BJ (cell line): ENCODE measurements around the gene CNP. TPM values are rescaled to one million over a fixed set of nuclear protein-coding genes. Genes with fewer than 3 reads are reported as not detected.
A peak's percentile ranks its signal among the peaks of the same experiment; 100 is the strongest.

Experiments
- CTCF ChIA-PET: fragments of 350-600 bp; formaldehyde crosslinking; extraction: SDS; loops from one replicate; lab custom pipeline; 2021; ENCODE audit warnings: antibody characterized with exemption, inconsistent platforms; lab: Yijun Ruan, JAX
- POLR2A ChIA-PET: fragments of 300-600 bp; sonication (Branson Sonifier 250); formaldehyde crosslinking; extraction: SDS; loops from one replicate; lab custom pipeline; 2021; ENCODE audit warnings: antibody characterized with exemption; lab: Charles Lee
- DNase-seq: peaks from one replicate; pipeline ENCODE4 v3.0.0-alpha.2; 2011; ENCODE audit warnings: low read depth
- H3K27me3 ChIP-seq: 2 replicates; pipeline ENCODE4 v1.6.0; 2011; ENCODE audit warnings: low read length; ENCODE audit not compliant: control insufficient read depth, insufficient read depth
- H3K36me3 ChIP-seq: 2 replicates; pipeline ENCODE4 v1.5.1; 2011; ENCODE audit warnings: low read length; ENCODE audit not compliant: control insufficient read depth, insufficient read depth
- H3K4me3 ChIP-seq: 2 replicates; pipeline ENCODE4 v1.5.1; 2011; ENCODE audit warnings: low read depth, mild to moderate bottlenecking, control low read depth, low read length
- CTCF ChIP-seq: IDR thresholded peaks from 2 replicates; pipeline ENCODE4 v1.5.1; 2011; ENCODE audit warnings: low read depth, mild to moderate bottlenecking, control low read depth, inconsistent platforms, low read length, moderate library complexity; ENCODE audit not compliant: insufficient read depth
- polyA plus RNA-seq: library from polyadenylated mRNA; depleted of rRNA; stranded (reverse); fragments of >200 nt; gene quantifications from 2 replicates; pipeline ENCODE4 v1.2.3, GENCODE V29; 2011

Gene CNP
- polyA plus RNA-seq, 1 experiment: 66.2 TPM

- Histone ChIP-seq H3K36me3 (no peaks in the 10 kb centered on the region), H3K4me3 (no peak overlapping the region), H3K27me3 (no peaks in the 10 kb centered on the region)
- no peak for TF ChIP-seq CTCF
- no peak for DNase-seq
- ChIA-PET POLR2A (no interaction called here), CTCF (interaction anchor here (0.6 to 10.2 kb wide), 14 partner anchors 8 to 1455 kb away, joined by 3 to 163 read pairs (median 5); partner anchors contain the start of genes DHX58, DNAJC7, KAT2A and NKIRAS2)
These were observed 4.5 kb upstream of the CNP start for GRCh38 chr17:41962111-41962510.

GRCh38 chr17:41962768-41963434, 3.7 kb upstream of the CNP start:
- DNase-seq: no peak
- Histone ChIP-seq H3K27me3 (no peaks in the 10 kb centered on the region), H3K36me3 (peaks cover under 1% of the 10 kb centered on the region; the same call in 1 of the 2 replicates), H3K4me3 (no peak overlapping the region)
- TF ChIP-seq CTCF: peak; percentile 89
- POLR2A ChIA-PET: no interaction called here
- CTCF ChIA-PET: interaction anchor here (0.6 to 10.2 kb wide), 39 partner anchors 9 to 994 kb away, joined by 3 to 163 read pairs (median 4); partner anchors contain the start of genes DHX58, DNAJC7, KAT2A and NKIRAS2

GRCh38 chr17:41965694-41966462, 717 bp upstream of the CNP start:
- TF ChIP-seq CTCF: no peak
- no peak for DNase-seq
- CTCF ChIA-PET: interaction anchor here (0.8 to 10.2 kb wide), 12 partner anchors 8 to 150 kb away, joined by 3 to 163 read pairs (median 3); partner anchors contain the start of genes DHX58, DNAJC7, KAT2A and NKIRAS2
- H3K36me3 ChIP-seq: peaks cover 9% of the 10 kb centered on the region
- H3K4me3 ChIP-seq: peak overlapping the region; percentile 92
- POLR2A ChIA-PET: interaction anchor here (0.6 to 1.0 kb wide), 6 partner anchors 9 to 829 kb away, joined by 3 to 11 read pairs (median 4); partner anchors contain the start of genes DNAJC7 and ODAD4
- no peaks in the 10 kb centered on the region for H3K27me3 ChIP-seq

GRCh38 chr17:41967141-41967920, 736 bp downstream of the CNP start:
- Histone ChIP-seq H3K36me3 (peaks cover 16% of the 10 kb centered on the region), H3K4me3 (peak overlapping the region; percentile 92), H3K27me3 (no peaks in the 10 kb centered on the region)
- POLR2A ChIA-PET: no interaction called here
- no peak for DNase-seq
- TF ChIP-seq CTCF: no peak
- CTCF ChIA-PET: interaction anchor here (0.8 to 7.1 kb wide), 5 partner anchors 9 to 59 kb away, joined by 3 to 59 read pairs (median 3); partner anchors contain the start of genes DNAJC7 and NKIRAS2
